Left kidney (tissue), 2 donors: ENCODE measurements around the gene PIP4K2B. TPM values are rescaled to one million over a fixed set of nuclear protein-coding genes. Genes with fewer than 3 reads are reported as not detected.

Experiments used
- DNase-seq: peaks from one replicate; pipeline ENCODE4 v3.0.0-alpha.2; 2013
- polyA plus RNA-seq: library from polyadenylated mRNA; unstranded; fragments of 120-200 nt; gene quantifications from one replicate; pipeline ENCODE4 v1.2.1, GENCODE V29; 2013; ENCODE audit not compliant: insufficient read length

The PIP4K2B gene
- polyA plus RNA-seq, 1 donor, result 85.9 TPM

GRCh38 chr17:38746004-38746848 lies 53.1 kb downstream of the PIP4K2B start:
- no peak for DNase-seq

DNA sequence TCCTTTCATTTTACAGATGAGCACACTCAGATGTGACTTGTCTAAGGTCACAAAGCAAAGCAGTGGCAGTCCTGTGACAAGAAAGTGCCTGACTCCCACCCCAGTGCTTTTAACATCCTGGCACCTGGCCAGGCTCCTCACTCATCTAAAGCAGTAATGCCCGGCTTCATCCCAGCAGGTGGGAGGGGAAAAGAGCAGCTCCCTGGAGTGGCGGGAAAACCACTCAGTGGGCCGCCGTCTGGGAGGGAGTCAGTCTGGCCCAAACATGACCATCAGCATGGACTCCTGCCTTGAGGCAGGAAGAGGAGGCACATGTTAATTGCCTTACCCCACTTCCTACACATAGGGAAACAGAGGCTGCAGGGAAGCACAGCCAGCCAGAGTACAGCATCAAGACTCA lies 53.8 kb downstream of the PIP4K2B start:
- no peak for DNase-seq

- DNase-seq, result no peak
Observed at GRCh38 chr17:38743556-38744171, 55.7 kb downstream of the PIP4K2B start.

- no peak for DNase-seq
Observed at GRCh38 chr17:38742411-38743308, 56.7 kb downstream of the PIP4K2B start.

- no peak for DNase-seq
Observed at GRCh38 chr17:38741921-38742410, 57.4 kb downstream of the PIP4K2B start.

DNA sequence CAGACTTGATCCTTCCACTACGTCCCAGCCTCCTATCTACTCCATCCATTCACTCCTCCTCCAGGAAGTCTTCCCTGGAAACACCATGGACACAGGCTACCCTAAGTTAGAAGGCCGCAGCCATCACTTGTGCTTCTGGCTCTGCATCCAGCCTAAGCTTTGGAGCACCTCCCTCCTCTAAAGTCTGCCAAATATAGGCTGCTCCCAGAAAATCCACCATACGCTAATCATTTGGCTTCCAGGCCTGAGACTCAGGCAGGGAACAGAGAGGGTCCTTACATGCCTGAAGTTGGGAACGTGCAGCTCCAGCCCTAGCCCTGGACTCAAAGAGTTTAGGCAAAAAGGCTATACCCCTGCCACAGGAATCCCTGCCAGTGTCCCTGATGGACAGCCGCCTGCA lies 57.9 kb downstream of the PIP4K2B start:
- no peak for DNase-seq

GRCh38 chr17:38740806-38741205 lies 58.5 kb downstream of the PIP4K2B start:
- no peak for DNase-seq

GRCh38 chr17:38740044-38740443 lies 59.3 kb downstream of the PIP4K2B start:
- no peak for DNase-seq

- no peak for DNase-seq
Observed at GRCh38 chr17:38739305-38739704, 60.1 kb downstream of the PIP4K2B start.

GRCh38 chr17:38738686-38739085 lies 60.7 kb downstream of the PIP4K2B start:
- DNase-seq, result no peak

GRCh38 chr17:38738007-38738662 lies 61.2 kb downstream of the PIP4K2B start:
- DNase-seq, result no peak

GRCh38 chr17:38735161-38735997 lies 64.0 kb downstream of the PIP4K2B start:
- no peak for DNase-seq

- no peak for DNase-seq
Observed at GRCh38 chr17:38733982-38734973, 65.1 kb downstream of the PIP4K2B start.

GRCh38 chr17:38733282-38733981 lies 65.9 kb downstream of the PIP4K2B start:
- DNase-seq, result no peak

DNA sequence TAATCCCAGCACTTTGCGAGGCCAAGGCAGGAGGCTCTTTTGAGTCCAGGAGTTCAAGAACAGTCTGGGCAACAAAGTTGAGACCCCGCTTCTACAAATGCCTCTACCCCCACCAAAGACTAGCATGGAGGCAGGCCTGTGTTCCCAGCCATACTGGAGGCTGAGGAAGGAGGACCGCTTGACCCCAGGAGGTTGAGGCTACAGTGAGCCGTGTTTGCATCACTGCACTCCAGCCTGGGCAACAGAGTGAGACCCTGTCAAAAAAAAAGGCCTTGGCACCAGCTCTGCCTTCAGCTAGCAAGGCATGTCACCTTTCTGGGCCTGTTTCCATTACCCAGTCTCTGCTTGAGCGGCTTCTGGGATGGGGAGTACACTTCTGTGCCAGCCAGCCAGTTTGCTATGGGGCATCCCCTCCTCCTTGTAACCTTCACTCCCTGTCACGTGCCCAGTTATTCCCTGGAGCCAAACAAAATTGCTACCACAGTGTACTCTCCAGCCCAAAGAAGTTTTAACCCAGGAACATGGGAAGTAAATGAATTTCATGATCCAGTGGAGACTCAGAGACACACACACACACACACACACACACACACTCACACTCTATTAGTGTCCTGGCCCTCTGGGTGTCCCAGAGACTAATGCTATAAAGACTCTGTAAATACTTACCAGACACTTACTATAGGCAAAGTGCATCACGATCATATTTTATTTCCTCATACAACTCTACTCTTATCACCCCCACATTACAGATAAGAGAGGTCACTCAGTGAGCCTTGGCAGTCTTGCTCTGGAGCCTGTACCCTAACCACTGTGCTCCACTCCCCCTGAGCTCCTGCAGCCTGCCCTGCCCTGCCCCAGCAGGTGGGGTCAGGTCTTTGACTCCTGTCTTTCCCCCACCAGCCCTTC lies 66.7 kb downstream of the PIP4K2B start:
- no peak for DNase-seq

DNA sequence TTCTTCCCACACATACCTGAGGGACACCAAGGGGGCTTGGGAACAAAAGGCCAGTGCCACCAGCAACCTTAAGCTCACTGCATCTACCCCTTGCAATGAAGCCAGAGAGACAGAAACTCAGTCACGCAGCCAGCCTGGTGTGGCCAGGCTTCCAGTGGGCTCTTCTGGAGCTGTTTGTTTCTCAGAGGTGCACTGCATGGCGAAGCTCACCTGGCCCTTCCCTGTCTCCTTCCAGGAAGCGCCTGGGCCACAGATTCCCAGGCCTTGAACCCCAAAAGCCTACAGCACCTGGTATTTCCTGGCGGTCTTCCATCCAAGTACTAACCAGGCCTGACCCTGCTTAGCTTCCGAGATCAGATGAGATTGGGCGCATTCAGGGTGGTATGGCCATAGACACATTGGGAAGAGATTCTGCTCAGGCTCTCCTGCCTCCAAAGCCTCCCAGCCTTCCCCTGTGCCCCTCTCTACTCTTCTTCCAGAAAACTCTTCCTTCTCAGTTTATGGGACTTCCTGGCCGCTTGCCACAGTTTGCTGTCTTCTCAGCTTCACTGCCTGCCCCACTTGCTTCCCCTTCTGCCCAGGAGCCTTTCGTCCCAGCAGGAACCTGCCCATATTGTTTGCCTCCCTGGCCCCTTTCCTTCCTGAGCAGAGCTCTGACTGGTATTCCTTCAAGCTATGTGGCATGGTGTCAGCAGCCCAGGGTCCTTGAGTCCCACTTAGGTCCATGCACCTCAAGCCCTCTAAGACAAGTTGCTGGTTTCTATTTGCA lies 67.6 kb downstream of the PIP4K2B start:
- DNase-seq, result no peak
